NCI-H2029 (cell line): Measurements from ENCODE around the gene LARP4B.

ENCODE experiments used
- DNase-seq: peaks from one replicate; lab custom pipeline; 2025; lab: John Stamatoyannopoulos, UW

The LARP4B gene

DNA sequence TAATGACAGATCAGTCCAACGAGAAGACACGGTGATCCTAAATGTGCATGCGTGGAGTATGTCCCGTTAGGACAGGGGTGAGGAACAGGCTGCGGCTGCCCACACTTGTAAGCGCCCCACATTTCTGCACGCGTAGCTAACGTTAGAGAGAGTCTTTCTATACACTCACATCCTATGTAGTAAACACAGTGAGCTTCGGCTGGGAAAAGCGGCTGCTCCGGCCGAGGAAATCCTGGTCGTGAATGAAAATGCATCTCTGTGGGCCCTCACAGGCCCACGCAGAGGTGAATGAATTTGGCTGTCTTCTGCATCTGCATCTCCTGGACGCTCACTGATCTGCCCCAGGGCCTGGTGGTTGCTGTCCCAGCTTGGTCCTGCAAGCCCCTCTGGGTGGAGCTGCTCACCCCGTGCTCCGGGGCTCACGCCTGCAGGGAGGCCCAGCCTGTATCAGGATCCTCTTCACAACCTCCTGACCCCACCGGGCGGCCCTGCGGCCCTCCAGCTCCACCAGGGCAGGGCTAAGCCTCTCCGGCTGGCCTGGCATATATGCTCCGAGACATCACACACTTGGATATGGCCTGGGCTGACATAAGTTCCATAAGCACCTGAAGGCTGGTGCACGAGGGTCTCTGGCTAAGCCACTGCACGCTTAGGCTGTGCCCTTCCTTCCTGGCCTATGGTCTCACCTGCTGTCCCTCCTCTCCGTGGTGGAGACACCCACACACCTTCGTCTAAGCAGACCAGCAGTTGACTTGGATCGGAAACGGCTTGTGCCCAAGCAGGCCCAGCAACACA is 124.1 kb downstream of the LARP4B start:
- DNase-seq: no peak

DNA sequence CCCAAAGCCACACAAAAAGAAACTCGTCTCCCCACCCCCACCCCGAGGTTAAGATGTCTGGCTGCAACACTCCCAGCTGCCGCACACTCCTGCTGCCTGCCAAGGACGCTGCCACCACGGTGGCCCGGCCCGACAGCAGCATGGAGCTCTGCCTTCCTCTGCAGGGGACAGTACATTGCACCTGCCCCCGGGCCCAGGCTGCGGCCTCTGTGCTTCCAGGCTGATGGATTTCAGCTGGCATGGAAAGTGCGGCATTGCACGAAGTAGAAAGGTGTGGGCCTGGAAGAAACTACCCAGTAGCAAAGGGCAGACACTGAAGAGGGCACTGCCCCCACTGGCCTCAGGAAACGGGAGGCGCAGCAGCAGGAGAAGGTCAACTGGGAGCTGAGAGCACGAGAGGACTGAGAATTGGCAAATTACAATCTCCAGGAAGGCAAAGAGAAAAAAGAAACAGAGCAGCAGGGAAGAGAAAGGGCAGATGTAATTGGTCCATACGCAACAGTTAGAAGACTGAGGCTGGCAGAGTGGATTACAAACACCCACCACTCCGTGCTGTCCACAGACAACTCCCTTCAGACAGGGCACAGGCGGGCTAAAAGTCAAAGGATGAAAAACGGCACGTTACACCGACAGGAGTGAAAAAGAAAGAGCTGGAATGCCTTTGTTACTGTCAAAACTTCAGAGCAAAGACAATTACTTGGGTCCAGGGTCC is 124.9 kb downstream of the LARP4B start:
- no peak for DNase-seq

DNA sequence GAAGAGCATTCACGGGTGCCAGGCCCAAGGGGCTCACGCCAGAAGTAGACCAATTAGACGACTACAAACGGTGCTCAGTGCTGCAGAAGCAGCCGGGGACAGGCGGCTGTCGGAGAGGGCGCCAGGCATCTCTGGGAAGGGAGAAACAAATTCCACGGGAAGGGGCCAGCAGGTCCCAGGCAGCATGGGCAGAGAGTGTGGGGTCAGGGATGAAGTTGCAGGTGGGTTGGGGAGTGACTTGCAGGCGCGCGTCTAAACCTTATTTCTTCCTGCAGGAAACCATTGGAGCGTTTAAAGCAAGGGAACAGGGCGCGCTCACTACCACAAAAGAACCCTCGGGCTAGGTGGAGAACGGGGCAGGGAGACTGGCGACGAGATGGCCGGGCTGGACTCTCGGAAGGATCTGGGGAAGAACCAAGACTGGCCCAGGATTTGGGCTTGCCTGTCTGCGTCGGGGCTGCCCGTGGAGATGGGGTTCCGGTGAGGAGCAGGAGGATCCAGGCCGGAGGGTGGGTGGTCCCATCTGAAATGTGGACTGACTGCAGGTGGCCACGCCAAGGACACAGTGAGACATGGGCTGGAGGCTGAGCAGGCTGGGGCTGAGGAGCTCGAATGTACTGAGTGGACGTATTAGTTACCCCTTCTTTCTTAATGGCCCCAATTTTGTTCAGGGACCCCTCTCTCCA is 125.7 kb downstream of the LARP4B start:
- DNase-seq: no peak

DNA sequence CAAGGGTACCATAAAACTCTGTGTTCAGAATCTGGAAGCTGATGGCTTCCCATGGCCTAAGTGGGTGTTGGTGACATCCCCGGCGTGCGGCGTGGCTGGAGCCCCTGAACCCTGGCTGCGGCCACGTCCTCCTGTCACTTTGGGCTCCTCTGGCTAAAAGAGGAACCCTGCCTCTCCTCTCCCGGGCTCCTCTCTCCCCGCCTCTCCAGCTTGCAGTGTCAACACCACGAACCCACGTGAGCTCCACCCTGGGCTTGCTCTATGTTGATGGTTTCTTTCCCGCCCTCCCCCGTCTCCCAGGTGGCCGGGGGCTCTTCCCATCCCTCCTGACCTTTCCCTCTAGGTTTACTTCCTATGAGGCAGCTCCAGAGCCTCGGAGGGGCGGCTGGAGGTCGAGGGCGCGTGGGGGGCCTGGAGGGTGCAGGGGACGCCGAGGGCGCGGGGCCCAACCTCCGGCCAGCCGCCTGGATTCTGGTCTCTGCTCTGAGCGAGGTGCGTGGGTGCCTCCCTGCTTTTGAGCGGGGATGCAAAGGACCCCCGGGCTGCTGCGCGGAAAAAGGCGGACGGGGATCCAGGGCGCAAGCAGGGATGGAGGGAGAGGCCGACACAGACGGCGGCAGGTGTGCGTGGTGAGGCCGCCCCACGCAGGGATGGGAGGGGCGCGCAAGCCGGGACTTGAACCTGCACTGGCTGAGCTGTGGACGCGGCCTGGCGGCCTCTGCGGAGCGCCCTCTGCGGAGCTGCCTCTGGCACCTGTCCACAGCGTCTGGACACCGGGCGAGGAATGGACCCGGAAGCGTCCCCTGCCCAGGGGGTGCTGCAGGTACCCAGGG is 126.5 kb downstream of the LARP4B start:
- no peak for DNase-seq

DNA sequence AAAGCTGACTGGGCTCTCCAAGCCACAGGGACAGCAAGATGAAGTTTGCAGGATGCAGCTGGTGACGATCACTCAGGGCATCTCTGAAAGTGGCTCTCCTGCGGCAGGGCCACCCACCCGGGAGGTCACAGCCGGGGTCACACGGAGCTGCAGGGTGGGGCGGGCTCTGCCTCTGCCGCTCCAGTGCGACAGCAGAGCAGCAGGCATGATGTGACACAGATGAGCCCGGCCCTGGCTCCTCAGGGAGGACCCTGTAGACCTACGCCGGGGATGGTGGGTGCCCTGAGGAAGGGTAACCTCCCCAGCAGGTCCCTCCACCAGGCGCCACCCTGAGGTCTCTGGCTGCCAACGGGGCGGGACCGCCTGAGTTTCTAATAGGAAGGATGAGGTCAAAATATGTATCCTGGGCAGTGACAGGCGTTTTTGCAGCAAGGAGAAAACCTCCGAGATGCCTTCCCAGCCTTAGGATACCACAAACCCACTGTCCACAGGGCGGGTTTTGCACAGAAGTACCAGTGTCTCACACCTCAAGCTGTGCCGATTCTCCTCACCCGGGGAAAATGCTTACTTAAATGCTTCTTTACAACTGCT is 127.2 kb downstream of the LARP4B start:
- no peak for DNase-seq

DNA sequence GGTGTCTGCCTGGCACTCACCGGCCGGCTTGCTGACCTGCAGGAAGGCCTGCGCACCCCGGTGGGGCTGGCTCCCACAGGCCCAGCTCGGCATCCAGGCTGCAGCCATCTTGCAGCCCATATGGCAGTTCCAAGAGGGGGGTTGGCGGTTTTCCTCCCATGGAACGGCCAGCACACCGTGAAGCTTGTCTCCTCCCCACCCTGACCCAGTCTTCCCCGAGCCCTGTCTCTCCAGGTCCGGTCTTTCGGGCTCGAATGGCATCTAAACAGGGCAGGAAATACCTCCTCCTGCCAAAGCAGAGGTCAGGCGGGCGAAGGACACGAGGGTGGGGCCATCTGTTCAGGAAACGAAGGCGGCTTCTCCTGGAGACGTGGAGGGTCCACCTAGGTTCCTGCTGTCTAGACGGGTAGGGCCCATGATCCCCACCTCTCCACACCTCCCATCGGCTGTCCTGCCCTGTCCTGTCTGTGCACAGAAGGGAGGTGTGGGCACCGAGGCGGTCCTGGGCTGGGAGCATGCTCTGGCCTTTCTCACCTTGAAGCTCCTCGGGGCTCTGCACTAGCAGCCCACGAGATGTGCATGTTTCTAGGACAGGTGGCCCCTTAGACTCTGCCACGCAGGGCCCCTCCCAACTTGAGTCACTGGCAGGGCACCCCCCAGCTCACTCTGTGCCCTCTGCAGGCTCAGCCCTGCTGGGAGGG is 128.3 kb downstream of the LARP4B start:
- DNase-seq: no peak

DNA sequence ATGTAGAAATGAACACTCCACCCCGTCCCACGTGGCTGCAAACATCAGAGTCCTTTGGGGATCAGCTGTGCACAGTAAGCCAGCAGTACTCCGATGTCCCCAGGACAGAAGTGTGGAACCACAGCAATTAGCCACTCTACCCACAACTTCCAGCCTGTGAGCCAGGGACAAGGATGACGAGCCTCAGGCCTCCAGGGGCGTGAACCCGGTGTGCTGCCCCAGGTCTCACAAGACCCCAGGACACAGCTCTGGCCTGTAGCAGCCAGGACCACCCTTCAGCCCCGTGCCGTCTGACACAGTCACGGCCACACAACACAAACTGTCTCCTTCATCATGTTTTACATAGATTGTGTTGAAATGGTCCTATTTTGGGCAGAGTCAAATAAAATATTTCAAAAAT is 129.0 kb downstream of the LARP4B start:
- no peak for DNase-seq

DNA sequence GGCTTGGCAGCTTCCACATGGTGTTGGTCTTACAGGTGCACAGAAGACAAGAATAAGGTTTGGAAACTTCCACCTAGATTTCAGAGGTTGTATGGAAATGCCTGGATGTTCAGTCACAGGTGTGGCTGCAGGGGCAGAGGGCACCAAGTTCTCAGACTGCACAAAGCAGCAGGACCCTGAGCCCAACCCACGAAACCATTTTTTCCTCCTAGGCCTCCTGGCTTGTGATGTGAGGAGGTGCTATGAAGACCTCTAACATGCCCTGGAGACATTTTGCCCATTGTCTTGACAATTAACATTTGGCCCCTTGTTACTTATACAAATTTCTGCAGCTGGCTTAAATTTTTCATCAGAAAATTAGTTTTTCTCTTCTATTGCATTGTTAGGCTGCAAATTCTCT is 134.3 kb downstream of the LARP4B start:
- DNase-seq: no peak

DNA sequence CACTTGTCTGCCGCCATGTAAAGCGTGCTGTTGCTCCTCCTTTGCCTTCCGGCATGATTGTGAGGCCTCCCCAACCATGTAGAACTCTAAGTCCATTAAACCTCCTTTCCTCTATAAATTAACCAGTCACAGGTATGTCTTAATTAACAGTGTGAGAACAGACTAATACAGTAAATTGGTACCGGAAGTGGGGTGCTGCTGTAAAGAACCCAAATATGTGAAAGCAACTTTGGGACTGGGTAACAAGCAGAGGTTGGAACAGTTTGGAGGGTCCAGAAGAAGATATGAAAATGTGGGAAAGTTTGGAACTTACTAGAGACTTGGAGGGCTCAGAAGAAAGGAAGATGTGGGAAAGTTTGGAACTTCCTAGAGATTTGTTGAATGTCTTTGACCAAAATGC is 135.3 kb downstream of the LARP4B start:
- no peak for DNase-seq

DNA sequence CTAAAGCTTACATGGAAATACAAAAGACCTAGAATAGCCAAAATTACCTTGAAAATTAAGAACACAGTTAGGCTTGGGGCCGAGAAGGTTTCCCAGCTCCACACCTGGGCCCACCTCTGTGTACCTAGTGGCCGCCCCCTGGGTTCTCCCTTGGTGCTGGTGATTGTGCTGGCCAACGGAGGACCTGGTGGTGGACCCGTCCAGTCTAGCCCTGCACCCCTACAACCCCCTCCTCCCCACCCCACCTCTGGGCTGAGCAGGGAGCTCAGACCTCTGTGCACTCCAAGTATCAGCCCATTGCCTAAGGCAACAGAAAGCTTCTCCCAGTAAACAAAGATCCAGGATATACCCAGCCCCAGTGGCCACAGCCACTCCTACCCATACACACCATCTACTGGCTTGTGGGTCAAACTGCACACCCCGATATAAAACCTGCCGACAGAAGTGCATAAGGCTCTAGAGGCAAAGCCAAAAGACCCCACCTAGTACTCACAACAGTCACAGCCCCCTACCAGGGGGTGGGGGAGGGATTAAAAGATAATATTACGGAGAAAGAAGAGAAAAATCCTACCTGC is 137.0 kb downstream of the LARP4B start:
- DNase-seq: no peak

DNA sequence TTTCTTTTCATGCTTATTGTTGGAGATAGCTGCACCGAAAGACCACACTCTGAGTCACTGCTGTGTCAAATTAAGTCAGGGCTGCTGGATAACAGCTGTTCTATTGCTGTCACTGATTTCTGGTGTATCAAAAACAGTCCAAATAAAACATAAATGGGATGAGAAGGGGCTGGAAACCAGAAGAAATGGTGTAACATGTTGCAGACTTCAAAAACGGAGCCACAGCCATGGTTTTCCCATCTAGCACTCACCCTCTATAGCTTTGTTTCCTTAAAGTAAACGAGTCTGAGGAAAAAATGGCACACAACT is 138.8 kb downstream of the LARP4B start:
- DNase-seq: no peak

DNA sequence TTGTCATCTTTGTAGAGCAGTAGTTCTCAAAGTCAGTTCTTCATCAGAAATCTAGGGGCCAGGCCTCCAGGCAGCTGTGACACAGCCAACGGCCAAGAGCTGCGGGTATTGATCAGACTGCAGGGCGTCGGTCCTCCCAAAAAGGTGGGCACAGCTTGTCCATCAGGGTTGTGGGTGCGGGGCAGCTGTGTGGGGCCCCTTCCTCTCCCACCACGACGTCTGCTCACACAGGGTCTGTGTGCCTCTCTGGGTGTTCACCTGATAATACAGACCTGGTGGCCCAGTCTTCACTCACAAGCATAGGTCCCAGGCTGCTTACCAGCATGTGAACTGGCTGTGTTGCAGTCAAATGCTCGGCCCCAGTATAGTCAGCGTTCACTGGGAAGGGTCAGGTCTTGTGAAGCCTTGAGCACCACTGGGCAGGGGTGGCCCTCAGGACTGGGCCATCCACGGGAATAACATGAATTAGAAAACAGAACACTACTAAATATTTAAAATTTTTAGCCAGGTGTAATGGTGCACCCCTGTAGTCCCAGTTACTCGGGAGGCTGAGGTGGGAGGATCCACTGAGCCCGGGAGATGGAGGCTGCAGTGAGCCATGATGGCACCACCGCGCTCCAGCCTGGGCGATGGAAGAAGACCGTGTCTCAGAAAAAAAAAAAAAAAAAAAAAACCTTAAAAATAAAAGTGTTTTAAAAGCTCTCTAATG is 139.3 kb downstream of the LARP4B start:
- no peak for DNase-seq

DNA sequence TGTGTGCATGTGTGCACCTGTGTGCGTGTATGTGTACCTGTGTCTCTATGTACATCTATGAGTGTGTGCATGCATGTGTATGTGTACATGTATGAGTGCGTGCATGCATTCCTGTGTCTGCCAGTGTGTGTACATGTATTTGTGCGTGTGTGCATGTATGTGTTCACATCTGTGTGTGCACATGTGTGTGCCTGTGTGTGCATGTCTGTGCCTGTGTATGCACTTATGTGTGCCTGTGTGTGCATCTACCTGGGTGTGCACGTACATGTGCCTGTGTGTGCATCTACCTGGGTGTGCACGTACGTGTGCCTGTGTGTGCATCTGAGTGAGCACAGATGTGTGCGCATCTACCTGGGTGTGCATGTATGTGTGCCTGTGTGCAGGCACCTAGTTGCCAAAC is 139.9 kb downstream of the LARP4B start:
- DNase-seq: no peak

DNA sequence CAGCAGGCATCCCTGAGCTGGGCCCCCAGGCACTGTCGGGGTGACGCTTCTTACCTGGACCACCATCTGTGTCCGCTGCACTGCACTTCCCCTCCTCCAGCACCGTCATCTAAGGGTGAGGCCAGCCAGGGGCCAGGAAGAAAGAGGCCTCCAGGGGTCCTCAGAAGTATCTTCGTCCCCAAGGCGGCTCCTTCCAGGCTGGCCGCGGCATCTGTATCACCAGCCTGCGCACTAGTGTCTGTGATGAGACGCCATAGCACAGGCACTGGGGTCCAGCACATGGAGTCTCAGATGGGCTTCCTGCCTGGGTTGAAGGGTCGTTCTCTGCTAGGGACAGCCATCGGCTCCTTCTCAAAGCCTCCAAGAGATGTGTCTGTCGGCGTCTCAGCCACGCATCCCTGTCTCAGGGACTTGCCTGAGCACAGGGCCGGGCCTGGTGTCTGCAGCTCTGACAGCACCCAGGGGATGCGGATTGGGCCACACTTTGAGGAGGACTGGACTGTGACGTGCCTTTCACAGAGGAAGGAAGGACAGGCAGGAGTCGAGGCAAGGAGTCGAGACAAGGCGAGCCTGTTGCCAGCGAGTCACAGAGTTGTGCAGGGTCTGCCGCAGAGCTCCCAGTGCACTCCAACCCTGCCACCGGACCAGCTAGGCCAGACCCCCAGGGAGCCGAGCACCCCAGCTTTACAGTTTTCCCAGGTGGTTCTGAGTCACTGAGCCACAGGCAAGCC is 140.5 kb downstream of the LARP4B start:
- DNase-seq: no peak

DNA sequence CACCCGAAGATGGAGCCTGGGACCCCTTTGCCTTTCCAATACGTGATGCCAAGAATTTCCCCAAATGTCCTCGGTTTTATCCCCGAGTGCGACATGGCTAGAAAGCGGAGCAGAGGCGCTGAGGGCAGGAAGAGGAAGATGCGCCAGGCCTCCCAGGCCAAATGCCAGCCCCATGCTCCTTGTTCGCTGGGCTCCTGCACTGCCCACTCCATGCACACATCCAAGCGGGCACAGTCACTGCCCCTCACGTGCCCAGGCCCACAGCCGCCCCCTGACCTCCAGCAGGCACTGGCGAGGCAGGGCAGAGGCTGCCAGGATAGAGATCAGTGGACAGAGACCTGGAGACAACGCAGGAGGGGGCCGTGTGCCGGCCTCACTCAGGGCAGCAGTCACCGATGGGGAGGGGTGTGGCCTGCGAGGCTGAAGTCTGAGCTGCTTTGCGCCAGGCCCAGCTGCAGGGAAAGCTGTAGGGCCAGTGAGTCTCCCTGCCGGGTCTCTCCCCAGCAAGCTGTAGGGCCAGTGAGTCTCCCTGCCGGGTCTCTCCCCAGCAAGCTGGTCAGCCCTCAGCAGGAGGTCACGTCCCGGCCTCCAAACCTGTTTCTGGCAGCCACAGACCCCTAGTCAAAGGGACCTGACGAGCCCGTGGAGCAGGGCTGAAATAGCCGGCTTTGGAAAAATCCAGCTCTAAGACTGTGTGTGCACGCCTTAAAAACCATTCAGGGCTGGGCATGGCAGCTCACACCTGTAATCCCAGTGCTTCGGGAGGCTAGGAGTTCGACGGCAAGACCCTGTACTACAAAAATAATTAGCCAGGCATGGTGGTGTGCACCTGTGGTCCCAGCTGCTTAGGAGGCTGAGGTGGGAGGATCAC is 141.4 kb downstream of the LARP4B start:
- no peak for DNase-seq

DNA sequence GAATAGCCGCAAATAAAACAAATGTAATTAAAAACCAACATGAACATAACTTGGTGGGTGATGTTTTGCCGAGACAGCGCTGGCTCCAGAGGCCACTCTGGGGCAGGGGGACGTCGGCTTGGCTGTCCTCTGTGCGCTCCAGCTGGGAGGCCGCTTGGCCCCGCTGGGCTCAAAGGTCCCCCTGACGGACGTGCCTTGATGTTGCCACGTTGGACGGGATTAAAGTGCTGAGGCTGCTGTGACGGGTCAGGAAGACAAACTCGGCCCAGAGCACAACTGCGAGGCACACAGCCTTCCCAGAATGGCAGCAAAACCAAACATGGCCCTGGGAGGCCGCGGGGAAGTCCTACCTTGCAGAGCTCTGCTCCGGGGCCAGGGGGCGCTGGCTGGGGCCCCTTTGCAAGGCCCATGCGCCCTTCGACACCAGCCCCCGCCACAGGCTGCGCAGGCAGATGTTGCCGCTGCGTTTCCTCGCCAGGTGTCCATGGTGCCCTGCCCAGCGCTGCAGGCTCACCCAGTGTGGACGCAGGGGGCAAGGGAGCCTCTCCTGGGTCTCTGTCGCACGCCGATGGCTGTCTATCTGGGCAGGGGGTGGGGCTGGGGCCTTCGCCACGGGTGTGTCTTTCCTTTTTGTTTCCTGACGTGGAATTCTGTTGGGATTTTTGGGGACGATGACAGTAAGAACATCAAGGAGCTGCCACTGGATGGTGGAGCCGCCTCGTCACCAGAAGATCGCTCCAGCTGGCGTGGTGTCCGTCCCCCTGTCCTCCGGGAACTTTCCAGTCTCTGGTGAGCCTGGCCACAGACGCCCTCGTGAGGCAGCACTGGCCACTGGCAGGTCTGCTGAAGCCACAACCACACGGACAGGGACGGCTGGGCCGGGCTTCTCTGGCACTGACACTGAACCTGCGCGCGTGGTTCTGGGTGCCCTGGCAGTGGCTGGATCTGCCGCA is 142.4 kb downstream of the LARP4B start:
- peak; percentile 27 for DNase-seq

DNA sequence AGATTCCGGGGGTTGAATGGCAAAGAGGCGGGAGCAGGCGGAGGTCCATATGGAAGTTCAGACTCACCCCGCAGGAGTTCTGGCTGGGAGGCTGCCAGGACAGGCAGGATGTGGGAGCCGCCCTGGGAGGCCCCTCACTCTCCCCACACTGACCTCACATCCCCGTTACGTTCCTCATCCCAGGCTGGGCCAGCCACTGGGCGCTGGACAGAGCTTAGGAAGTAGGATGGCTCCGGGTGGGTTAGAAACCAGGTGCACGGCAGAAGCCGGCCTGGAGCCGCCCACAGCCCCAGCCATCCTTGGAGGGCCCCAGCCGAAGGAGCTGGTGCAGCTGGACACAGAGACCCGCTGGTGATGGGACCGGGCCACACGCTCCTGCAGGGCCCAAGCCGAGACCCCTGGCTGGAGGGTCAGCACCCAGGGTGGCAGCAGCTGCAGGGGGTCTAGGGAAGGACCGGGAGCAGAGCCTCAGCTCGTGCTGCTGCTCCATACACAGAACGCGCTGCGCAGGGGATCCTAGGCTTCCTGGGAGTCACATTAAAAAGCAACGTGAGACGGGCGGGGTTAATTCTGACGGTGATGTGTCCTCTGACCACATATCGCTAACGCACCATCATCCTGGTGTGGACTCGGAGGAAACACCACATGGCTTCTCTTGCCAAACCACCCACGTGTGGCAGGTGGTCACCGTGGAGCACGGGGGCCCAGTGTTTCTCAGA is 143.4 kb downstream of the LARP4B start:
- DNase-seq: no peak
